Skeletal muscle tissue (tissue), 4 donors: ENCODE results near the gene ZNF444. TPM values are rescaled to one million over a fixed set of nuclear protein-coding genes. Genes with fewer than 3 reads are reported as not detected.

Experiments
- H3K27ac ChIP-seq: one replicate; pipeline ENCODE4 v1.7.0; 2013; ENCODE audit warnings: mild to moderate bottlenecking, low read depth, low read length, inconsistent platforms
- H3K27me3 ChIP-seq, 3 donors: one replicate each; pipeline ENCODE4 v1.7.0; 2013; ENCODE audit warnings: low read length in 3 of 3; ENCODE audit not compliant: control insufficient read depth in 3 of 3, insufficient read depth in 3 of 3
- H3K36me3 ChIP-seq, 3 donors: one replicate each; pipeline ENCODE4 v1.7.0; 2013; ENCODE audit warnings: low read length in 3 of 3; ENCODE audit not compliant: control insufficient read depth in 3 of 3, insufficient read depth in 3 of 3
- H3K4me1 ChIP-seq, 3 donors: one replicate each; pipeline ENCODE4 v1.7.0; 2013; ENCODE audit warnings: low read length in 3 of 3, mild to moderate bottlenecking in 3 of 3; ENCODE audit not compliant: control insufficient read depth in 3 of 3, insufficient read depth in 3 of 3
- H3K4me3 ChIP-seq, 3 donors: one replicate each; pipeline ENCODE4 v1.7.0; 2013; ENCODE audit warnings: low read length in 3 of 3
- H3K9ac ChIP-seq, 3 donors: one replicate each; pipeline ENCODE4 v1.7.0; 2013; ENCODE audit warnings: low read length in 3 of 3, mild to moderate bottlenecking in 3 of 3, moderate library complexity in 2 of 3, low read depth in 1 of 3
- H3K9me3 ChIP-seq, 3 donors: one replicate each; pipeline ENCODE4 v1.7.0; 2013; ENCODE audit warnings: low read length in 3 of 3; ENCODE audit not compliant: control insufficient read depth in 3 of 3
- total RNA-seq: library from RNA; depleted of rRNA; stranded (reverse); fragments of >200 nt; gene quantifications from one replicate; pipeline ENCODE4 v1.2.3, GENCODE V29; 2014
- donor health status: Osteomylitis.

Gene ZNF444
- total RNA-seq, 1 donor from 2014 or later: 7.3 TPM

DNA sequence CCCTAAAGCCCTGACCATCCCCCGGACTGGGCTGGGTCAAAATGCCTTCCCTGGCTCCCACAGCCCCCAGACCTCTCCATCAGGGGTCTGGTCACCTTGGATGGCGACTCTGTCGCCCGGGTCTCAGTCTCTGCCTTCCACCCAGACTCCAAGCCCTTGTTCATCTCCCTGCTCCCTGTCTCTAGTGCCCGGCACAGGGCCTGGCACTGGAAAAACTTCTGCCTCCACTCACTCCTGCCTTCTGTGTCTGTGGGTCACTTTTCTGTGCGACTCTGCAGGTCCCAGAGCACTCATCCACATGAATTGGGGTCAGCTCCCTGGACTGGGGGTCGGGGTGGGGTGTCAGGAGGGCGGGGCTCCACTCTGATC, 21.1 kb upstream of the ZNF444 start:
- Histone ChIP-seq H3K36me3 (peaks cover 0 to 5% (median 0%) of the 10 kb centered on the region in 3 donors), H3K27ac (peak overlapping the region; percentile 93), H3K4me3 (peak overlapping the region; percentile 54 to 80 (median 79)), H3K27me3 (no peaks in the 10 kb centered on the region), H3K4me1 (peaks cover 42 to 49% (median 48%) of the 10 kb centered on the region in 3 donors), H3K9me3 (no peaks in the 10 kb centered on the region), H3K9ac (peak overlapping the region; percentile 73 to 86 (median 85))

DNA sequence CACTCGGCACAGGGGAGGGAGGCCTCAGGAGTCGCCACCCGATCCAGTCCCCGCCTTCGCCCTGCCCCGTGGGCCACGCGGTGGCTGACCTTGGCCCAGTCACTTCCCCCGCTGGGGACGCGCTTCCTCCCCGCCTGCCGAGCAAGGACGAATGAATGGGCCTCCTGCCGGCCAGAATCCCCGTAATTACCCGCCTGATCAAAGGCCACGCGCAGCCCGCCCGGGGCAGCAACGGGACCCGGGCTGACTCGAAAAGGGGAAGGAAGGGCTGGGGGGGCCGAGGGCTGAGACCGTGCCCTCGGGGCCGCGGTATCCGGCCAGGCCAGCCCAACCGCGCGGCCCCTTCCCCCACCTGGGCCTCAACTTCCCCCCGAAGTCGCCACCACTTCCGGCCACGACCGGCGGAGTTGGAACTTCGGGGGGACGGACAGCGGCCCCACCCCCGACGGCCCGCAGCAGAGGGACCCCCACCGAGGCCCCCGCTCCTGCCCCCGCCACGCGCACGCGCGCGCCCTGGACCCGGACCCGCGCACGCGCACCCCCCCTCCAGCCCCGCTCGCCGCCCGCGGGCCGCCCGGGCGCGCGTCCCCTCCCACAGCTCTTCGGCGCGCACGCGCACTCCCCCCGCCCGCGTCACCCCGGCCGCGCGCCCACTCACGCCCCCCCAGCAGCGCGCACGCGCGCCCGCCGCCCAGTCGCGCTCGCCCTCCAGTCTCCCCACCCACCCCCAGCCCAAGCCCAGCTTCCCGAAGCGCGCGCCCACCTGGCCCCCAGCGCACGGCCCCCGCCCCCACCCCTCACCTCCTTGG, 20.5 kb upstream of the ZNF444 start:
- peak overlapping the region; percentile 54 to 80 (median 79) for H3K4me3 ChIP-seq
- no peaks in the 10 kb centered on the region for H3K9me3 ChIP-seq
- H3K9ac ChIP-seq: peak overlapping the region; percentile 73 to 86 (median 85)
- H3K36me3 ChIP-seq: peaks cover 0 to 5% (median 0%) of the 10 kb centered on the region in 3 donors
- H3K27me3 ChIP-seq: no peaks in the 10 kb centered on the region
- peak overlapping the region; percentile 93 for H3K27ac ChIP-seq
- peaks cover 43 to 52% (median 50%) of the 10 kb centered on the region in 3 donors for H3K4me1 ChIP-seq

DNA sequence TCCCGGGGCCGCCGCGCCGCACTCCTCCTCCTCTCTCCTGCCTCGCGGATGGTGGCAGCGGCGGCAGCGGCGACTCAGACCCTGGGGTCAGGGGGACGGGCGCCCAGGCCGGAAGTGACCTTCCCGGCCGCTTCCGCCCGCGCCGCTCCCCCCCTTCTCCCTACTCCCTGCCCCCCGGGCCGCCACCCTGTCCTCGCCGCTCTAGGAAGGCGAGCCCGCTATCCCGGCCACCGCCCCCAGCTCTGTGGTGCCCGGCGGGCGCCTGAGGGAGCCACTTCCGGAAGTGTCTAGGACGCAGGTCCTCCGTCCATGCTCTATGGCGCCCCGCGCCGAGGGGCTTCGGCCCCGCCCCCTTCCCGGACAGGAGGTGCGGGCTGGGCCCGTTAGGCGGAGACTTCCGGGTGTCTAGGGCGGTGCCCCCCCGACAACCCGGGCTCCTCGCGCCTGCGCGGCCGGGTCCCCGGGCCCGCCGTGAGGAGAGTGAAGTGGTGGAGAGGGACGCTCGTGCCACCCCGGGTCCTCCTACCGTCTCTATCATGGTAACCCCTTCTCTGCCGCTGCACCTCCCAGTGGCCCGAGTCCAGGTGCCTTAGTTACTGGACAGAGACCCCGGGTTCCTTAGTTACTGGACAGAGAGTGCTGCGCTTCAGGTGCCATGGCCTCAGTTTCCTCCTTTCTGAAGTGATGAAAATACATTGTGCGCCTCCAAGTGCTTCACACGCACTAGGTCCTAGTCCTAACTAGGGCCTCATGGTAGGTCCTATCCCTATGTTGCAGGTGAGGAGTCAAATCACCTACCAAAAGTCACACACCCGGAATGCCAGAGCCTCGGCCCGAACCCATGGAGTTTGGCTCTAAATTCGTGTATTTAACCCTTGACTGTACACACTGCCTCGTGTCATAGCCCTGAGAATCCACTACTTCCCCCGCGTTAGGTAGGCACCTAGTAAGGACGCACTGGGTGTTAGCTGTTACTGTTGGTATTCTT, 19.6 kb upstream of the ZNF444 start, which contains the start of gene ZNF787:
Gene ZNF787, minus strand, starts transcription at position 116 of the 988 bp plus-strand sequence. CDS start 18,078 bp downstream, outside the sequence.
- Histone ChIP-seq H3K4me3 (peak within 1 kb of the TSS; percentile 73 to 88 (median 80)), H3K36me3 (peaks cover 0 to 3% (median 0%) of the 10 kb centered on the region in 3 donors), H3K9me3 (no peaks in the 10 kb centered on the region), H3K4me1 (peaks cover 50 to 61% (median 56%) of the 10 kb centered on the region in 3 donors), H3K27ac (peak within 1 kb of the TSS; percentile 93), H3K27me3 (no peaks in the 10 kb centered on the region), H3K9ac (peak within 1 kb of the TSS; percentile 85 to 91 (median 86))

DNA sequence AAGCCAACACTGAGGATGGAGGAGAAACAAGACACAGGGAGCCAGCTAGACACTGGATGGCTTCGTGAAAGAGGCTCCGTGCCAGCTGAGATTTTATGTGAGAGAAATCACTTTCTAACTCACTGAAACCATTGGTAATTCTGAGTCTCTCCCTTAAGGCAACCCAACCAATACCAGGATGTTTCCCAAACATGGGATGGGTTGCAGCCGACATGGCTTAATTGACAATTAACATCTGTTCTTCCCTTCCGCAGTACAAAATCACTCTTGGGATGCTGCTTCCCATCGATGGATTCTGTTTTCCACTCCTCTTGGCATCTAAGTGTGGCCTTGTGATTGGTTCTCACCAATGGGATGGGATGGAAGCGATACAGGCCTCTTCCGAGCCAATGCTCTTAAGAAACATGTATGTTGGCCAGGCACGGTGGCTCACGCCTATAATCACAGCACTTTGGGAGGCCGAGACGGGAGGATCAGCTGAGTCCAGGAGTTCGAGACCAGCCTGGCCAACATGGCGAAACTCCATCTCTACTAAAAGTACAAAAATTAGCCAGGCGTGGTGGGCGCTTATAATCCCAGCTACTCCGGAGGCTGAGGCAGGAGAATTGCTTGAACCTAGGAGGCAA, 17.7 kb upstream of the ZNF444 start:
- H3K4me1 ChIP-seq: peaks cover 31 to 42% (median 37%) of the 10 kb centered on the region in 3 donors

DNA sequence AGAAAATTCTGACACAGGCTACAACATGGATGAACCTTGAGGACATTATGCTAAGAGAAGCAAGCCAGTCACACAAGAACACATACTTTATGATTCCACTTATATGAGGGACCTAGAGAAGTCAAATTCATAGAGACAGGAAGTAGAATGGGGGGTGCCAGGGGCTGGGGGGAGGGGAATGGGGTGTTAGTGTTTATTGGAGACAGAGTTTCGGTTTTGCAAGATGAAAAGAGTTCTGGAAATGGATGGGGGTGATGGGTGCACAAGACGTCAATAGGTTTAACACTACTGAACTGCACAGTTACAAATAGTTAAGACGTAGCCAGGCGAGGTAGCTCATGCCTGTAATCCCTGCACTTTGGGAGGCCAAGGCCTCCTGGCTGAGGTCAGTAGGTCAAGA, 16.5 kb upstream of the ZNF444 start:
- no peak overlapping the region for H3K27ac ChIP-seq
- H3K4me1 ChIP-seq: peaks cover 19 to 30% (median 25%) of the 10 kb centered on the region in 3 donors
- no peak overlapping the region for H3K9ac ChIP-seq
- no peaks in the 10 kb centered on the region for H3K27me3 ChIP-seq
- H3K36me3 ChIP-seq: no peaks in the 10 kb centered on the region
- no peak overlapping the region for H3K4me3 ChIP-seq
- H3K9me3 ChIP-seq: no peaks in the 10 kb centered on the region

More for the DNA sequence above, 17.7 kb upstream of the ZNF444 start:
- Histone ChIP-seq H3K9me3 (no peaks in the 10 kb centered on the region), H3K27me3 (no peaks in the 10 kb centered on the region), H3K36me3 (peaks cover 0 to 3% (median 0%) of the 10 kb centered on the region in 3 donors), H3K27ac (no peak overlapping the region), H3K4me3 (no peak overlapping the region), H3K9ac (no peak overlapping the region)

DNA sequence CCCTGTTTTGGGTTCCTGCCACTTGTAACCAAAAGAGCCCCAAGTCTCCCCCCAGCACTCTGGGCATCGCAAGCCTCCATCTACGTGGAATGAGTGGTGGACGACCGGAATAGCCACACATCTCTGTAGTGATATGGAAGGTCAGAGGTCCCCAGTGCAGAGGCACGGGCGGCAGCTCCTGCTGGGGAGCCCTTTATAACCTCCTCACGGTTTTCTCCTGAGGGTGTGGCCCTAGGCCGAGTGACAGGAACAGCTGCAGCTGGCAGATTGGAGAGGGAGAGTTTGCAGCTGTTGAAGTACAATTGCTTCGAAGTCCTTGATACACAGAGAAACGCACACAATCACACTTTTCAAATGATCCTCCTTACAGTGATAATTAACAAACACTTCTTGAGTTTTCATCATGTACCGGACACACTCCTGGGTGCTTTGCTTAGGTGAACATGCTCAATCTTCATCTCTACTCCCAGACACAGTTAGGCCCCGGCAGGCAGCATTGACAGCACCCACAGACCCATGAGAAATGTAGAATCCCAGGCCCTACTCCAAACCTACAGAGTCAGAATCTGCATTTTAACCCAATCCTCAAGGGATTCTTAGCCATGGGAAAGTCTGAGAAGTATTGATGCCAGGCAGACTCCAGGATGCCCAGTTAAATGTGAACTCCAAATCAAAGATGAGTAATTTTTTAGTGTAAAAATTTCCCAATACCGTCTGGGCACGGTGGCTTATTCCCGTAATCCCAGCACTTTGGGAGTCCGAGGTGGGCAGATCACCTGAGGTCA, 15.1 kb upstream of the ZNF444 start:
- Histone ChIP-seq H3K4me3 (peak overlapping the region in 2 of 3 donors; percentile 0 to 31), H3K27ac (peak overlapping the region; percentile 79), H3K9ac (peak overlapping the region in 1 of 3 donors; percentile 63), H3K27me3 (no peaks in the 10 kb centered on the region), H3K36me3 (no peaks in the 10 kb centered on the region), H3K4me1 (peaks cover 14 to 21% (median 17%) of the 10 kb centered on the region in 3 donors), H3K9me3 (no peaks in the 10 kb centered on the region)

DNA sequence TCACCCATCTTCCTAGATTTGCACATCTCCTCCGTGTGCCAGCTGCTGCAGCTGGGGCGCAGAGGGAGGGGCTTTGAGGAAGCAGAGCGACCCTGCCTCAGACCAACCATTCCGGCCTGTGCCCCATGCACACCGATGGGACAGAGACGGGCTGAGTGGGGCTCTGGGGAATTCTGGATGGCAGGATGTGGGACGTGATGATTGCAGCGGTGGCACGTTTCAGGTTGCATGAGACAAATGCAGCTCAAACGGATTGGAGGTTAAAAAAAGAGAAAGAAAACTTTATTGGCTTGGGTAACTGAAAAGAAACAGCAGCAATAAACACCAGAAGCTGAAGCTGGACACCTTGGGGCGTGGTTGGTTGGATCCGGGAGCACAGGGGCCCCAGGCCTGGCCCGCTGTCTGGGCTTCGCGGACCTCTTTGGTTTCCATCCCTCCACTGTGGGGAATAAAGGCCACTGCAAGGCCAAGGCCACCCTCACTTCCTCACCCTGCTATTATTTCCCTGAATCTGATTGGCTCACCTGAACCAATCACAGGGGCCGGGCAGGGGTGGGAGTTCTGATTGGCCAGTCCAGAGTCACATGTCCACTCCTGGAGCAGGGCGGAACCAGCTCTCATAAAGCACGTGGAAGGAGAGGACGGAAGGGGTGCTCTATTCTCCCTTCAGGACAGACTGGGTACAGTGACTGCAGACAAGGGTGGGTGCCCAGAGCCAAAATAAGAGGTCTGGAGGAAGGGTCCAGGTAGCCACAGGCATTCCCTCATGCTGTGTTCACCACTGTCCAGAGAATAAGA, 13.9 kb upstream of the ZNF444 start:
- H3K9me3 ChIP-seq: no peaks in the 10 kb centered on the region
- no peaks in the 10 kb centered on the region for H3K27me3 ChIP-seq
- H3K36me3 ChIP-seq: no peaks in the 10 kb centered on the region
- H3K9ac ChIP-seq: no peak overlapping the region
- H3K4me3 ChIP-seq: no peak overlapping the region
- peaks cover 9 to 15% (median 13%) of the 10 kb centered on the region in 3 donors for H3K4me1 ChIP-seq
- H3K27ac ChIP-seq: no peak overlapping the region

DNA sequence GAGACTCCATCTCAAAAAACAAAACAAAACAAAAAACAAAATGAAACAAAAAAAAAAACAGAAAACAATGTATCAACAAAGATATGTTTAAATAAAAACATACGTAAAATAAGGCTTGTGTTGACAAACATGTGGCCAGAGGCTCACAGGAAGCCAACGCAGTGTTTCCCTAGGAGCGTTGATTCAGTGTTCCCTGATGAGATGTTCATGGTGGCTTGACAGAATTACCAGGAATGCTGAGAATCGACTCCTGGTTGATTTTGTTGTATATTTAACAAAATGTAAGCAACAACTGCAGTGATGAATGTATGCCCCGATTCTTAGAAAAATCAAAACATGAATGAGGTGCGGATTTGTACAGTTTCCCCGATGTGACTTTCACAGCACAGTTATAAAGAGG, 11.1 kb upstream of the ZNF444 start:
- Histone ChIP-seq H3K9me3 (no peaks in the 10 kb centered on the region), H3K4me3 (no peak overlapping the region), H3K27me3 (no peaks in the 10 kb centered on the region), H3K4me1 (peaks cover 9 to 15% (median 13%) of the 10 kb centered on the region in 3 donors), H3K27ac (no peak overlapping the region), H3K36me3 (no peaks in the 10 kb centered on the region), H3K9ac (no peak overlapping the region)
